Tibial nerve (tissue), 4 donors: ENCODE results near the gene MFN1. TPM values are rescaled to one million over a fixed set of nuclear protein-coding genes. Genes with fewer than 3 reads are reported as not detected.
"Not testable (repeated sequence)": the region's sequence is repeated elsewhere in the genome, so short reads cannot be mapped to it uniquely, and the experiment has no call there.

Source experiments
- DNase-seq, 2 donors: peaks; one replicate each; pipeline ENCODE4 v3.0.0-alpha.2; 2019; ENCODE audit warnings: low spot score in 2 of 2
- H3K27ac ChIP-seq, 4 donors: fragments of 200-600 bp; sonication (generic) in 3 of 4; one replicate each; pipeline ENCODE4 v1.5.1; 2017 to 2019; ENCODE audit warnings: mild to moderate bottlenecking in 1 of 4
- H3K27me3 ChIP-seq, 2 donors: fragments of 200-600 bp; sonication (generic) in 1 of 2; one replicate each; pipeline versions ENCODE4 v1.5.1 to v1.6.0; 2017 to 2019
- H3K36me3 ChIP-seq, 3 donors: fragments of 200-600 bp; sonication (generic); one replicate each; pipeline ENCODE4 v1.5.1; 2018 to 2019
- H3K4me1 ChIP-seq, 4 donors: fragments of 200-600 bp; sonication (generic) in 3 of 4; one replicate each; pipeline ENCODE4 v1.5.1; 2017 to 2019
- H3K4me3 ChIP-seq, 4 donors: fragments of 200-600 bp; sonication (generic) in 3 of 4; one replicate each; pipeline ENCODE4 v1.5.1; 2017 to 2019; ENCODE audit warnings: mild to moderate bottlenecking in 1 of 4, moderate library complexity in 1 of 4
- H3K9me3 ChIP-seq, 4 donors: fragments of 200-600 bp; sonication (generic) in 3 of 4; one replicate each; pipeline ENCODE4 v1.5.1; 2017 to 2019
- CTCF ChIP-seq, 5 experiments: fragments of 200-600 bp in 3 of 5; fragments of 450-650 bp in 2 of 5; sonication (generic) in 3 of 5; IDR thresholded peaks; one replicate each; pipeline ENCODE4 v1.5.1; 2016 to 2019; ENCODE audit warnings: antibody characterized with exemption in 5 of 5, mild to moderate bottlenecking in 3 of 5, moderate library complexity in 2 of 5
- EP300 ChIP-seq, 2 donors: sonication (generic); formaldehyde crosslinking; IDR thresholded peaks; one replicate each; pipeline ENCODE4 v1.6.1; 2017; ENCODE audit warnings: antibody characterized with exemption in 2 of 2, mild to moderate bottlenecking in 1 of 2
- POLR2A ChIP-seq, 2 donors: fragments of 450-650 bp; IDR thresholded peaks; one replicate each; pipeline ENCODE4 v1.6.1; 2017; ENCODE audit warnings: antibody characterized with exemption in 2 of 2, mild to moderate bottlenecking in 2 of 2, moderate library complexity in 2 of 2
- WGBS, 2 donors: methylation state at CpG; one replicate each; pipeline ENCODE4 v1.1.5; 2018; 5-methylcytosine and 5-hydroxymethylcytosine counted together
- total RNA-seq, 4 donors: library from RNA; depleted of rRNA; stranded (reverse); fragments of >200 nt; gene quantifications; one replicate each; pipeline ENCODE4 v1.1.0, GENCODE V29; 2016

Gene MFN1
- total RNA-seq, 4 donors from 2014 or later = 20.0 to 41.7 (median 39.2) TPM

- H3K9me3 ChIP-seq = no peaks in the 10 kb centered on the region
- WGBS, 2 donors = 60 to 63% methylated on average over 3 of the region's 3 CpGs
These were observed 45.9 kb upstream of the MFN1 start for GRCh38 chr3:179301645-179302044.

GRCh38 chr3:179302111-179302510, 45.4 kb upstream of the MFN1 start:
- Histone ChIP-seq H3K4me1 (no peaks in the 10 kb centered on the region), H3K4me3 (no peak overlapping the region), H3K36me3 (no peaks in the 10 kb centered on the region), H3K27ac (no peak overlapping the region), H3K27me3 (no peaks in the 10 kb centered on the region), H3K9me3 (no peaks in the 10 kb centered on the region)
- 80 to 81% methylated on average over 7 of the region's 7 CpGs for WGBS, 2 donors
- DNase-seq = no peak
- TF ChIP-seq CTCF (IDR thresholded peaks at IDR 0.05) (no peak), POLR2A (IDR thresholded peaks at IDR 0.05) (no peak), EP300 (IDR thresholded peaks at IDR 0.05) (no peak)

More at GRCh38 chr3:179301645-179302044, 45.9 kb upstream of the MFN1 start:
- H3K36me3 ChIP-seq = no peaks in the 10 kb centered on the region
- TF ChIP-seq EP300 (IDR thresholded peaks at IDR 0.05) = no peak
- TF ChIP-seq CTCF (IDR thresholded peaks at IDR 0.05) = no peak
- TF ChIP-seq POLR2A (IDR thresholded peaks at IDR 0.05) = no peak
- no peaks in the 10 kb centered on the region for H3K4me1 ChIP-seq
- no peak for DNase-seq
- H3K27ac ChIP-seq = no peak overlapping the region
- H3K4me3 ChIP-seq = no peak overlapping the region
- H3K27me3 ChIP-seq = no peaks in the 10 kb centered on the region

- 15 to 18% methylated on average over 2 of the region's 2 CpGs for WGBS, 2 donors
- no peaks in the 10 kb centered on the region for H3K27me3 ChIP-seq
- H3K4me1 ChIP-seq = no peaks in the 10 kb centered on the region
- DNase-seq = no peak
- TF ChIP-seq EP300 (IDR thresholded peaks at IDR 0.05) = no peak
- TF ChIP-seq POLR2A (IDR thresholded peaks at IDR 0.05) = no peak
- TF ChIP-seq CTCF (IDR thresholded peaks at IDR 0.05) = no peak
- no peaks in the 10 kb centered on the region for H3K9me3 ChIP-seq
- H3K4me3 ChIP-seq = no peak overlapping the region
- H3K27ac ChIP-seq = no peak overlapping the region
- H3K36me3 ChIP-seq = no peaks in the 10 kb centered on the region
These were observed 42.9 kb upstream of the MFN1 start for GRCh38 chr3:179304605-179305004.

- not testable (repeated sequence) for DNase-seq, H3K4me1 ChIP-seq, H3K27me3 ChIP-seq, H3K4me3 ChIP-seq, H3K36me3 ChIP-seq, H3K27ac ChIP-seq, H3K9me3 ChIP-seq
- 46 to 59% methylated on average over 2 of the region's 2 CpGs for WGBS, 2 donors
These were observed 40.1 kb upstream of the MFN1 start for GRCh38 chr3:179307362-179307761.

GRCh38 chr3:179308001-179308400, 39.5 kb upstream of the MFN1 start:
- Histone ChIP-seq H3K27me3 (no peaks in the 10 kb centered on the region), H3K4me3 (no peak overlapping the region), H3K36me3 (no peaks in the 10 kb centered on the region), H3K9me3 (no peaks in the 10 kb centered on the region), H3K4me1 (no peaks in the 10 kb centered on the region), H3K27ac (no peak overlapping the region)
- TF ChIP-seq POLR2A (IDR thresholded peaks at IDR 0.05) (no peak), EP300 (IDR thresholded peaks at IDR 0.05) (no peak), CTCF (IDR thresholded peaks at IDR 0.05) (no peak)
- DNase-seq = no peak
